Osteocyte (in vitro differentiated cells): ENCODE results near the gene HPCAL1. TPM values are rescaled to one million over a fixed set of nuclear protein-coding genes. Genes with fewer than 3 reads are reported as not detected.

Experiments used
- DNase-seq: peaks from one replicate; pipeline ENCODE4 v3.0.0; 2021; ENCODE audit warnings: mixed read lengths; ENCODE audit not compliant: unreplicated experiment; ENCODE audit errors: extremely low spot score
- H3K27ac Mint-ChIP-seq: one replicate; pipeline ENCODE4 v1.8.0; 2021; ENCODE audit warnings: mild to moderate bottlenecking, mixed read lengths; ENCODE audit not compliant: unreplicated experiment
- H3K27me3 Mint-ChIP-seq: one replicate; pipeline ENCODE4 v1.8.0; 2021; ENCODE audit warnings: mixed read lengths; ENCODE audit not compliant: unreplicated experiment
- H3K36me3 Mint-ChIP-seq: one replicate; pipeline ENCODE4 v1.8.0; 2021; ENCODE audit warnings: mixed read lengths; ENCODE audit not compliant: unreplicated experiment
- H3K4me1 Mint-ChIP-seq: one replicate; pipeline ENCODE4 v1.8.0; 2021; ENCODE audit warnings: mixed read lengths; ENCODE audit not compliant: unreplicated experiment
- H3K4me3 Mint-ChIP-seq: one replicate; pipeline ENCODE4 v1.8.0; 2021; ENCODE audit warnings: mild to moderate bottlenecking, moderate library complexity, mixed read lengths; ENCODE audit not compliant: unreplicated experiment
- H3K9me3 Mint-ChIP-seq: one replicate; pipeline ENCODE4 v1.8.0; 2021; ENCODE audit warnings: mixed read lengths; ENCODE audit not compliant: unreplicated experiment
- total RNA-seq: library from RNA; stranded (reverse); gene quantifications from 2 replicates; pipeline ENCODE4 v1.2.1, GENCODE V29; 2021
- TF ChIP-seq, protein P1 (sequence below): fragments of 200-600 bp; sonication (generic); IDR thresholded peaks from 2 replicates; pipeline ENCODE4 v1.5.0; 2021; ENCODE audit warnings: antibody characterized with exemption, mild to moderate bottlenecking, moderate library complexity

The HPCAL1 gene
- total RNA-seq, 1 donor from 2014 or later: 56.8 TPM

DNA sequence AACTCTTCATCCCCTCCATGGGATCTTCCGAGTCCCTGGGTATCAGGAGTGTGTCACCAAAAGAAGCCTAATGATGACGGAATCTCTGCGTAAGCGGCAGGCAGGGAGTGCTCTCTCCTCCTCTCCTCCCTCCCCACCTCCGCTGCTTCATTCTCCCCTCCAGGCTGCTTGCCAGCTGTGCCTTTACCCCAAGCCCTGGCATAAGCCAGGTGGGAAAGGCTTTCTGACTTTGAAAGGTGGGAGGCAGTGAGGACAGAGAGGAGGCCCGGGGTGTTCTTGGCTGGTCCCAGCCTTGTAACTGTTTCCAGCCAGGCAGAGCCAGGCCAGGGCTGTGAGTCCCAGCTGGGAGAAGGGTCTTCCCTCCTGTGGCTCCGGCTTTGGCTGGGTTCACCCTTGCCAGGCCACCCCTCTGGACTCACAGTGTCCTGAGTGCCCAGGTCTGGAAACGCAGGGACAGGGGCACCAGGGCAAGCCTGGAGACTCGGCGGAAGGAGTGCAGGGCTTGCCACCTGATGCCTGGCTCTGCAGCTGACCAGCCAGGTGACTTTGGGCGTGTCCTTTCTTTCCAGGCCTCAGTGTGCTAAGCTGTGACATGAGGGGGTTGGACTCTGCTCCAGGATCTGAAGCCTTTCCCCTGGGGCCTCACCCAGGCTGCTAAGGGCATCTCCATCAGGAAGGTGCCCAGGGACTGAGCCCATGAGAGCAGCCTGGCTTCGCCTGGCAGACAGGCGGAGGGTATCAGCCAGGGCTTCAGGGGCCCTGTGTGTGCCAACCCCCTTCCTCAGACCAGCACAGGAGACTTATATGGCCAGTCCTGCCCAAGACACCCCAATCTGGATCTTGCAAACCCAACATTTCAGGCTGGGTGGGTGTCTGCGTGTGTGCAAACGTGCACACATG, 32.7 kb upstream of the HPCAL1 start:
- peaks cover 23% of the 10 kb centered on the region for H3K4me1 Mint-ChIP-seq
- TF ChIP-seq, protein P1, sequence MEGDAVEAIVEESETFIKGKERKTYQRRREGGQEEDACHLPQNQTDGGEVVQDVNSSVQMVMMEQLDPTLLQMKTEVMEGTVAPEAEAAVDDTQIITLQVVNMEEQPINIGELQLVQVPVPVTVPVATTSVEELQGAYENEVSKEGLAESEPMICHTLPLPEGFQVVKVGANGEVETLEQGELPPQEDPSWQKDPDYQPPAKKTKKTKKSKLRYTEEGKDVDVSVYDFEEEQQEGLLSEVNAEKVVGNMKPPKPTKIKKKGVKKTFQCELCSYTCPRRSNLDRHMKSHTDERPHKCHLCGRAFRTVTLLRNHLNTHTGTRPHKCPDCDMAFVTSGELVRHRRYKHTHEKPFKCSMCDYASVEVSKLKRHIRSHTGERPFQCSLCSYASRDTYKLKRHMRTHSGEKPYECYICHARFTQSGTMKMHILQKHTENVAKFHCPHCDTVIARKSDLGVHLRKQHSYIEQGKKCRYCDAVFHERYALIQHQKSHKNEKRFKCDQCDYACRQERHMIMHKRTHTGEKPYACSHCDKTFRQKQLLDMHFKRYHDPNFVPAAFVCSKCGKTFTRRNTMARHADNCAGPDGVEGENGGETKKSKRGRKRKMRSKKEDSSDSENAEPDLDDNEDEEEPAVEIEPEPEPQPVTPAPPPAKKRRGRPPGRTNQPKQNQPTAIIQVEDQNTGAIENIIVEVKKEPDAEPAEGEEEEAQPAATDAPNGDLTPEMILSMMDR: no peak
- no peaks in the 10 kb centered on the region for H3K36me3 Mint-ChIP-seq

DNA sequence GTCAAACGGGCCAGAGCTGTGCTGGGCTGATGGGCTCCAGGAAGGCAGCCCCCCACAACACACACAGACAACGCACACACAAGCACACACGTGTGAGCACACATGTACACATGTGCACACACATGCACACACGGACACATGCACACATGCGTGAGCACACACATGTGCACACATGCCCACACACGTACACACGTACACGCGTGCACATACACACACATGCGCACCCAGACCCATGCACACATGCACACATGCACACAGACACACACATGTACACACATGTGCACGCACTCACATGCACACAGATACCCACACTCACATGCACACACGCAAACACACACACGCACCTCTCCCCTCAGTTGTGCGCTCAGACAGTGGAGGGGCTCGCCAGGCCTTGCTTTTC, 31.2 kb upstream of the HPCAL1 start:
- TF ChIP-seq, protein P1: no peak
- Mint-ChIP-seq H3K9me3 (no peaks in the 10 kb centered on the region), H3K36me3 (no peaks in the 10 kb centered on the region), H3K27ac (no peak overlapping the region), H3K4me1 (peaks cover 13% of the 10 kb centered on the region), H3K4me3 (no peak overlapping the region), H3K27me3 (no peaks in the 10 kb centered on the region)
- DNase-seq: peak; percentile 66

More for the DNA sequence above, 32.7 kb upstream of the HPCAL1 start:
- Mint-ChIP-seq H3K9me3 (no peaks in the 10 kb centered on the region), H3K4me3 (no peak overlapping the region), H3K27me3 (no peaks in the 10 kb centered on the region), H3K27ac (no peak overlapping the region)
- DNase-seq: peak; percentile 77

- H3K4me1 Mint-ChIP-seq: peaks cover 11% of the 10 kb centered on the region
- DNase-seq: peak; percentile 69
- H3K9me3 Mint-ChIP-seq: no peaks in the 10 kb centered on the region
- TF ChIP-seq, protein P1: no peak
- no peak overlapping the region for H3K4me3 Mint-ChIP-seq
- H3K27me3 Mint-ChIP-seq: no peaks in the 10 kb centered on the region
- H3K36me3 Mint-ChIP-seq: no peaks in the 10 kb centered on the region
- H3K27ac Mint-ChIP-seq: no peak overlapping the region
Measured at GRCh38 chr2:10271946-10272345, 30.8 kb upstream of the HPCAL1 start.

- no peak for DNase-seq
- H3K27ac Mint-ChIP-seq: no peak overlapping the region
- peaks cover 14% of the 10 kb centered on the region for H3K4me1 Mint-ChIP-seq
- H3K4me3 Mint-ChIP-seq: no peak overlapping the region
- TF ChIP-seq, protein P1: no peak
- no peaks in the 10 kb centered on the region for H3K36me3 Mint-ChIP-seq
- no peaks in the 10 kb centered on the region for H3K27me3 Mint-ChIP-seq
- H3K9me3 Mint-ChIP-seq: no peaks in the 10 kb centered on the region
Measured at GRCh38 chr2:10272464-10272863, 30.2 kb upstream of the HPCAL1 start.
